ENCODE measurements around the gene FUT3.
A peak's percentile ranks its signal among the peaks of the same experiment; 100 is the strongest.
"Not testable (repeated sequence)": the region's sequence is repeated elsewhere in the genome, so short reads cannot be mapped to it uniquely, and the experiment has no call there.

The FUT3 gene

GRCh38 chr19:5881543-5882299 lies 30.5 kb upstream of the FUT3 start:
- no peak for DNase-seq

- peak; percentile 86 for DNase-seq
Observed at GRCh38 chr19:5880604-5881078, 29.4 kb upstream of the FUT3 start.

GRCh38 chr19:5880196-5880595 lies 28.9 kb upstream of the FUT3 start:
- no peak for DNase-seq

- no peak for DNase-seq
Observed at GRCh38 chr19:5877882-5878281, 26.6 kb upstream of the FUT3 start.

- no peak for DNase-seq
Observed at GRCh38 chr19:5877427-5877826, 26.2 kb upstream of the FUT3 start.

GRCh38 chr19:5874496-5874895 lies 23.2 kb upstream of the FUT3 start:
- not testable (repeated sequence) for DNase-seq

GRCh38 chr19:5873617-5874199 lies 22.5 kb upstream of the FUT3 start:
- no peak for DNase-seq

- no peak for DNase-seq
Observed at GRCh38 chr19:5870986-5871394, 19.7 kb upstream of the FUT3 start.

GRCh38 chr19:5867201-5868136 lies 16.2 kb upstream of the FUT3 start:
- no peak for DNase-seq

GRCh38 chr19:5865772-5866171 lies 14.5 kb upstream of the FUT3 start:
- DNase-seq: no peak

GRCh38 chr19:5864725-5865486 lies 13.7 kb upstream of the FUT3 start:
- no peak for DNase-seq

GRCh38 chr19:5864013-5864720 lies 12.9 kb upstream of the FUT3 start:
- DNase-seq: no peak

GRCh38 chr19:5863030-5863665 lies 11.9 kb upstream of the FUT3 start:
- DNase-seq: no peak

GRCh38 chr19:5857203-5858081 lies 6.2 kb upstream of the FUT3 start:
- DNase-seq: no peak

GRCh38 chr19:5855151-5855550 lies 3.9 kb upstream of the FUT3 start:
- DNase-seq: not testable (repeated sequence)

GRCh38 chr19:5854121-5854520 lies 2.9 kb upstream of the FUT3 start:
- not testable (repeated sequence) for DNase-seq

- DNase-seq: no peak
Observed at GRCh38 chr19:5850743-5851293, 431 bp downstream of the FUT3 start.

GRCh38 chr19:5850189-5850588 lies 1.1 kb downstream of the FUT3 start:
- DNase-seq: no peak

GRCh38 chr19:5848621-5849020 lies 2.6 kb downstream of the FUT3 start:
- not testable (repeated sequence) for DNase-seq

- DNase-seq: not testable (repeated sequence)
Observed at GRCh38 chr19:5847846-5848245, 3.4 kb downstream of the FUT3 start.

Data from right hindlimb (tissue), 1 donor.